ENCODE results near the gene DNAJB8. TPM values are rescaled to one million over a fixed set of nuclear protein-coding genes. Genes with fewer than 3 reads are reported as not detected.

Gene DNAJB8
- total RNA-seq, 2 experiments from 2014 or later: not detected

GRCh38 chr3:128413413-128414205 is 53.1 kb downstream of the DNAJB8 start:
- CTCF ChIA-PET (ENCODE audit: unreplicated experiment): no interaction called here
- intact Hi-C loops (cut with micrococcal nuclease; ENCODE audit: unreplicated experiment): no loop called here

GRCh38 chr3:128413003-128413370 is 53.7 kb downstream of the DNAJB8 start:
- CTCF ChIA-PET (ENCODE audit: unreplicated experiment): no interaction called here
- H3K79me2 ChIP-seq (ENCODE audit: insufficient read depth, low read depth, low read length): no peaks in the 10 kb centered on the region
- H3K4me1 ChIP-seq (ENCODE audit: insufficient read depth, low read length, poor library complexity, severe bottlenecking): no peaks in the 10 kb centered on the region
- TF ChIP-seq EZH2phosphoT487 (IDR thresholded peaks at IDR 0.05; ENCODE audit: borderline replicate concordance, low read depth, low read length) (no peak), CTCF (conservative IDR thresholded peaks at IDR 0.05; ENCODE audit: low read length) (no peak)
- H3K4me2 ChIP-seq (ENCODE audit: low read length): no peak overlapping the region
- H4K20me1 ChIP-seq (ENCODE audit: insufficient read depth, low read length): no peaks in the 10 kb centered on the region
- no peaks in the 10 kb centered on the region for H3K9me2 ChIP-seq (ENCODE audit: insufficient read depth, low read length)
- H3K36me3 ChIP-seq (ENCODE audit: insufficient read depth, low read length): no peaks in the 10 kb centered on the region
- no TSS peak for BruUV-seq (replicated peaks)
- H3K9me3 ChIP-seq (ENCODE audit: low read length): no peaks in the 10 kb centered on the region
- no peak for DNase-seq (ENCODE audit: low spot score)
- POLR2A ChIA-PET: no interaction called here
- H2AFZ ChIP-seq (ENCODE audit: low read length): no peak overlapping the region
- intact Hi-C loops (cut with micrococcal nuclease; ENCODE audit: unreplicated experiment): no loop called here
- no peak overlapping the region for H3K27ac ChIP-seq (ENCODE audit: low read depth, low read length, poor library complexity, severe bottlenecking)
- no peak overlapping the region for H3K4me3 ChIP-seq (ENCODE audit: low read depth, low read length, poor library complexity, severe bottlenecking)

More at GRCh38 chr3:128413413-128414205, 53.1 kb downstream of the DNAJB8 start:
- no peak overlapping the region for H3K4me3 ChIP-seq (ENCODE audit: low read depth, low read length, poor library complexity, severe bottlenecking)
- H3K9me3 ChIP-seq (ENCODE audit: low read length): no peaks in the 10 kb centered on the region
- no TSS peak for BruUV-seq (replicated peaks)
- H2AFZ ChIP-seq (ENCODE audit: low read length): no peak overlapping the region
- no peaks in the 10 kb centered on the region for H3K36me3 ChIP-seq (ENCODE audit: insufficient read depth, low read length)
- no peaks in the 10 kb centered on the region for H3K79me2 ChIP-seq (ENCODE audit: insufficient read depth, low read depth, low read length)
- no peak overlapping the region for H3K4me2 ChIP-seq (ENCODE audit: low read length)
- no peaks in the 10 kb centered on the region for H3K4me1 ChIP-seq (ENCODE audit: insufficient read depth, low read length, poor library complexity, severe bottlenecking)
- no peak for DNase-seq (ENCODE audit: low spot score)
- no peaks in the 10 kb centered on the region for H3K9me2 ChIP-seq (ENCODE audit: insufficient read depth, low read length)
- H3K27ac ChIP-seq (ENCODE audit: low read depth, low read length, poor library complexity, severe bottlenecking): no peak overlapping the region
- TF ChIP-seq CTCF (conservative IDR thresholded peaks at IDR 0.05; ENCODE audit: low read length) (no peak), EZH2phosphoT487 (IDR thresholded peaks at IDR 0.05; ENCODE audit: borderline replicate concordance, low read depth, low read length) (no peak)
- POLR2A ChIA-PET: no interaction called here
- H4K20me1 ChIP-seq (ENCODE audit: insufficient read depth, low read length): no peaks in the 10 kb centered on the region

Other genes with a start within 250 kb of the DNAJB8 start
- not detected in 2 replicates for gene GATA2, start 26.3 kb upstream of the DNAJB8 start, total RNA-seq (2014; rRNA removed; shearing (Covaris generic))
- not detected in 2 replicates for gene GATA2, start 26.3 kb upstream of the DNAJB8 start, total RNA-seq (2022)
- gene RPN1, start 183.9 kb upstream of the DNAJB8 start, total RNA-seq (2014; rRNA removed; shearing (Covaris generic)): 148 and 149 TPM in 2 replicates
- 115 and 123 TPM in 2 replicates for gene RPN1, start 183.9 kb upstream of the DNAJB8 start, total RNA-seq (2022)